Measurements from ENCODE around the gene HYLS1. TPM values are rescaled to one million over a fixed set of nuclear protein-coding genes. Genes with fewer than 3 reads are reported as not detected.

The HYLS1 gene
- total and polyA plus RNA-seq, 9 of the 15 experiments (the other 6 are each of a cell fraction or from before 2014, with no cell fraction given) = 2.7 to 8.2 (median 4.8) TPM

DNA sequence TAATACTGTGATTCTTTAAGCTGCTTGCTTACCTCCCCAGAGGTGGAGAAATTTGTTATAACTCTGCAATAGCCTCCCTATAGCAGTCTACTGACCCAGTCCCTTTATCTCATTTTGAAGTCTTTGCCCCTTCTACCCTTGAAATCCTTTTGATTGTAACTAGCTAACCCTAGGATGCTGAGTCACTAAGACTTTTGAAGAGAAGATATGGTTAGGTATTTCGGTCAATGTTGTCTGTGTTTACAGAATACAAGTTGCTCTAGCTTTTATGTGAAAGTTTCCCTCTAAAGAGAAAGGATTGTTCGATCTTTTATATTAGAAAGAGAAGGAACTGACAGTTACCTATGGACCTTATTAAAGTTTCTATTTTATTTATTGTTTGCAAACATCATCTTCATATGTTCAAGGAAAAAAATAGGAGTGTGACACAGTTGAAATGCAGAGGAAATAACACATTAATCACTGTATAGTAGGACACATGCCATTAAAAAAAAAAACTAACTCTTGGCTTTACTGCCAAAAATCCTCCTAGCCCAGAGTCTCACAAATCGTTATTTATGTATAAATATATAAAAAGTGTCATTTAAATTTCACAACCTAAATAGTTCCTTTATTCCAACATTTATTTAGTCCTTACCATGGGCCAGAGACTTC, 3.1 kb downstream of the HYLS1 start (continued):
- TF ChIP-seq, protein P1, sequence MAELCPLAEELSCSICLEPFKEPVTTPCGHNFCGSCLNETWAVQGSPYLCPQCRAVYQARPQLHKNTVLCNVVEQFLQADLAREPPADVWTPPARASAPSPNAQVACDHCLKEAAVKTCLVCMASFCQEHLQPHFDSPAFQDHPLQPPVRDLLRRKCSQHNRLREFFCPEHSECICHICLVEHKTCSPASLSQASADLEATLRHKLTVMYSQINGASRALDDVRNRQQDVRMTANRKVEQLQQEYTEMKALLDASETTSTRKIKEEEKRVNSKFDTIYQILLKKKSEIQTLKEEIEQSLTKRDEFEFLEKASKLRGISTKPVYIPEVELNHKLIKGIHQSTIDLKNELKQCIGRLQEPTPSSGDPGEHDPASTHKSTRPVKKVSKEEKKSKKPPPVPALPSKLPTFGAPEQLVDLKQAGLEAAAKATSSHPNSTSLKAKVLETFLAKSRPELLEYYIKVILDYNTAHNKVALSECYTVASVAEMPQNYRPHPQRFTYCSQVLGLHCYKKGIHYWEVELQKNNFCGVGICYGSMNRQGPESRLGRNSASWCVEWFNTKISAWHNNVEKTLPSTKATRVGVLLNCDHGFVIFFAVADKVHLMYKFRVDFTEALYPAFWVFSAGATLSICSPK (IDR thresholded peaks at IDR 0.05; ENCODE audit: borderline replicate concordance) = no peak
- TF ChIP-seq FOXK2 (conservative IDR thresholded peaks at IDR 0.05 in 1 of 2, IDR thresholded peaks at IDR 0.05 in 1 of 2; ENCODE audit: low read depth in 2 of 2) (peak in 1 of 2 experiments; percentile 61; a peak in 1 of 4 replicates), MEIS2 (IDR thresholded peaks at IDR 0.05; ENCODE audit: partially characterized antibody) (peak; percentile 73), ZNF124 (CRISPR knock-in tag; IDR thresholded peaks at IDR 0.05) (no peak), BCOR (IDR thresholded peaks at IDR 0.05) (no peak), SMAD2 (IDR thresholded peaks at IDR 0.05; ENCODE audit: low read depth, low read length) (no peak), TAL1 (IDR thresholded peaks at IDR 0.05) (0 out of 2 replicates have a peak, but pooled peaks have one; percentile 8), ARNT (IDR thresholded peaks at IDR 0.05) (0 out of 4 replicates have a peak, but pooled peaks of 1 of the 2 experiments have one; percentile 50), NFE2 (IDR thresholded peaks at IDR 0.05; ENCODE audit: low read depth) (peak; percentile 89), ZNF253 (CRISPR knock-in tag; conservative IDR thresholded peaks at IDR 0.05) (no peak), EP400 (IDR thresholded peaks at IDR 0.05) (peak; percentile 23; the same call in 1 of the 2 replicates), ZNF12 (CRISPR knock-in tag; IDR thresholded peaks at IDR 0.05) (no peak), CHD4 (IDR thresholded peaks at IDR 0.05; ENCODE audit: insufficient read depth, insufficient replicate concordance, low read depth, low read length, poor library complexity, severe bottlenecking) (no peak), TAF9B (IDR thresholded peaks at IDR 0.05; ENCODE audit: partially characterized antibody) (no peak), TFAM (CRISPR knock-in tag; conservative IDR thresholded peaks at IDR 0.05) (no peak), MAFF (IDR thresholded peaks at IDR 0.05; ENCODE audit: low read length) (peak; percentile 84), HNRNPLL (IDR thresholded peaks at IDR 0.05; ENCODE audit: low read depth, low read length, poor library complexity, severe bottlenecking) (no peak), SPI1 (IDR thresholded peaks at IDR 0.05; ENCODE audit: borderline replicate concordance, low read depth, low read length) (no peak), U2AF2 (optimal IDR thresholded peaks at IDR 0.05; ENCODE audit: low read depth, low read length) (no peak), LEF1 (IDR thresholded peaks at IDR 0.05) (peak; percentile 61; the same call in 1 of the 2 replicates)
- TF ChIP-seq, protein P2, sequence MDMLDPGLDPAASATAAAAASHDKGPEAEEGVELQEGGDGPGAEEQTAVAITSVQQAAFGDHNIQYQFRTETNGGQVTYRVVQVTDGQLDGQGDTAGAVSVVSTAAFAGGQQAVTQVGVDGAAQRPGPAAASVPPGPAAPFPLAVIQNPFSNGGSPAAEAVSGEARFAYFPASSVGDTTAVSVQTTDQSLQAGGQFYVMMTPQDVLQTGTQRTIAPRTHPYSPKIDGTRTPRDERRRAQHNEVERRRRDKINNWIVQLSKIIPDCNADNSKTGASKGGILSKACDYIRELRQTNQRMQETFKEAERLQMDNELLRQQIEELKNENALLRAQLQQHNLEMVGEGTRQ (CRISPR knock-in tag; IDR thresholded peaks at IDR 0.05) = no peak
- TF ChIP-seq, protein P3, sequence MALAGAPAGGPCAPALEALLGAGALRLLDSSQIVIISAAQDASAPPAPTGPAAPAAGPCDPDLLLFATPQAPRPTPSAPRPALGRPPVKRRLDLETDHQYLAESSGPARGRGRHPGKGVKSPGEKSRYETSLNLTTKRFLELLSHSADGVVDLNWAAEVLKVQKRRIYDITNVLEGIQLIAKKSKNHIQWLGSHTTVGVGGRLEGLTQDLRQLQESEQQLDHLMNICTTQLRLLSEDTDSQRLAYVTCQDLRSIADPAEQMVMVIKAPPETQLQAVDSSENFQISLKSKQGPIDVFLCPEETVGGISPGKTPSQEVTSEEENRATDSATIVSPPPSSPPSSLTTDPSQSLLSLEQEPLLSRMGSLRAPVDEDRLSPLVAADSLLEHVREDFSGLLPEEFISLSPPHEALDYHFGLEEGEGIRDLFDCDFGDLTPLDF (CRISPR knock-in tag; IDR thresholded peaks at IDR 0.05) = no peak
- TF ChIP-seq, protein P4, sequence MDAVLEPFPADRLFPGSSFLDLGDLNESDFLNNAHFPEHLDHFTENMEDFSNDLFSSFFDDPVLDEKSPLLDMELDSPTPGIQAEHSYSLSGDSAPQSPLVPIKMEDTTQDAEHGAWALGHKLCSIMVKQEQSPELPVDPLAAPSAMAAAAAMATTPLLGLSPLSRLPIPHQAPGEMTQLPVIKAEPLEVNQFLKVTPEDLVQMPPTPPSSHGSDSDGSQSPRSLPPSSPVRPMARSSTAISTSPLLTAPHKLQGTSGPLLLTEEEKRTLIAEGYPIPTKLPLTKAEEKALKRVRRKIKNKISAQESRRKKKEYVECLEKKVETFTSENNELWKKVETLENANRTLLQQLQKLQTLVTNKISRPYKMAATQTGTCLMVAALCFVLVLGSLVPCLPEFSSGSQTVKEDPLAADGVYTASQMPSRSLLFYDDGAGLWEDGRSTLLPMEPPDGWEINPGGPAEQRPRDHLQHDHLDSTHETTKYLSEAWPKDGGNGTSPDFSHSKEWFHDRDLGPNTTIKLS (IDR thresholded peaks at IDR 0.05; ENCODE audit: borderline replicate concordance, low read depth) = no peak
- TF ChIP-seq, protein P5, sequence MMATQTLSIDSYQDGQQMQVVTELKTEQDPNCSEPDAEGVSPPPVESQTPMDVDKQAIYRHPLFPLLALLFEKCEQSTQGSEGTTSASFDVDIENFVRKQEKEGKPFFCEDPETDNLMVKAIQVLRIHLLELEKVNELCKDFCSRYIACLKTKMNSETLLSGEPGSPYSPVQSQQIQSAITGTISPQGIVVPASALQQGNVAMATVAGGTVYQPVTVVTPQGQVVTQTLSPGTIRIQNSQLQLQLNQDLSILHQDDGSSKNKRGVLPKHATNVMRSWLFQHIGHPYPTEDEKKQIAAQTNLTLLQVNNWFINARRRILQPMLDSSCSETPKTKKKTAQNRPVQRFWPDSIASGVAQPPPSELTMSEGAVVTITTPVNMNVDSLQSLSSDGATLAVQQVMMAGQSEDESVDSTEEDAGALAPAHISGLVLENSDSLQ (IDR thresholded peaks at IDR 0.05) = peak; percentile 59

All from K562 (cell line).